ENCODE measurements around the gene BCAR3. TPM values are rescaled to one million over a fixed set of nuclear protein-coding genes. Genes with fewer than 3 reads are reported as not detected.

Gene BCAR3
- total RNA-seq, 4 donors from 2014 or later: 15.9 to 49.6 (median 30.8) TPM

DNA sequence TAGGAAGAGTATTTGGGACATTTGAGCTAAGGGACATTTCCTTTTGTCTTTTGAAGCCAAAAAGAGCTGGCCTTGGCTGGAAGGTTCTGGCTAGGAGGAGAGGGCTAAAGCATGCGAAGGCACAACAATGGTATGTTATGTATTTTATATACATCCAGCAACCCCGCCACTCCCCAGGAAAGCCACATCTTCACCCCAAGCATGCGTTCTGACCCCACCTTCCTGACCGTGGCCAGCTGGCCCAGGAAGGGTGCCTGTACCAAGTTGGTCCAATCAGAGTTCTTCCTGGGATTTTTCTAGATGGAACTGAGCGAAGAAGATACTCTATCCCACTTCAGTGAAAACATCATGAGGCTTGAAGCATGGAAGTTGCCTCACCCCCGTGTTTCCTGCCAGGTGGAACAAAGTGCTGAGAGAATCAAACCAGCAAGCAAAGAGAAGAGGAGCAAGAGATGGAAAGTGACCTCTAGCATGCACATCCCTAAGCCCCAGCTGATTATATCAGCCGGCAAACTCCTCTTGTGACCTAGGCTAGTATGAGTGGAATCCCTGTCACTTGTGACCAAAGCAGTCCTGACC, 82.7 kb downstream of the BCAR3 start:
- Histone ChIP-seq H3K4me3 (no peak overlapping the region), H3K27me3 (no peaks in the 10 kb centered on the region), H3K36me3 (no peaks in the 10 kb centered on the region), H3K9me3 (no peaks in the 10 kb centered on the region), H3K27ac (no peak overlapping the region), H3K4me1 (peaks cover 61% of the 10 kb centered on the region)
- no peak for DNase-seq (ENCODE audit: low spot score in 2 of 2)
- TF ChIP-seq, protein P1, sequence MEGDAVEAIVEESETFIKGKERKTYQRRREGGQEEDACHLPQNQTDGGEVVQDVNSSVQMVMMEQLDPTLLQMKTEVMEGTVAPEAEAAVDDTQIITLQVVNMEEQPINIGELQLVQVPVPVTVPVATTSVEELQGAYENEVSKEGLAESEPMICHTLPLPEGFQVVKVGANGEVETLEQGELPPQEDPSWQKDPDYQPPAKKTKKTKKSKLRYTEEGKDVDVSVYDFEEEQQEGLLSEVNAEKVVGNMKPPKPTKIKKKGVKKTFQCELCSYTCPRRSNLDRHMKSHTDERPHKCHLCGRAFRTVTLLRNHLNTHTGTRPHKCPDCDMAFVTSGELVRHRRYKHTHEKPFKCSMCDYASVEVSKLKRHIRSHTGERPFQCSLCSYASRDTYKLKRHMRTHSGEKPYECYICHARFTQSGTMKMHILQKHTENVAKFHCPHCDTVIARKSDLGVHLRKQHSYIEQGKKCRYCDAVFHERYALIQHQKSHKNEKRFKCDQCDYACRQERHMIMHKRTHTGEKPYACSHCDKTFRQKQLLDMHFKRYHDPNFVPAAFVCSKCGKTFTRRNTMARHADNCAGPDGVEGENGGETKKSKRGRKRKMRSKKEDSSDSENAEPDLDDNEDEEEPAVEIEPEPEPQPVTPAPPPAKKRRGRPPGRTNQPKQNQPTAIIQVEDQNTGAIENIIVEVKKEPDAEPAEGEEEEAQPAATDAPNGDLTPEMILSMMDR (IDR thresholded peaks at IDR 0.05): no peak
- TF ChIP-seq POLR2AphosphoS5 (IDR thresholded peaks at IDR 0.05) (no peak), POLR2A (IDR thresholded peaks at IDR 0.05) (no peak), EP300 (IDR thresholded peaks at IDR 0.05) (no peak)
- WGBS: 82% methylated on average over 7 of the region's 7 CpGs

DNA sequence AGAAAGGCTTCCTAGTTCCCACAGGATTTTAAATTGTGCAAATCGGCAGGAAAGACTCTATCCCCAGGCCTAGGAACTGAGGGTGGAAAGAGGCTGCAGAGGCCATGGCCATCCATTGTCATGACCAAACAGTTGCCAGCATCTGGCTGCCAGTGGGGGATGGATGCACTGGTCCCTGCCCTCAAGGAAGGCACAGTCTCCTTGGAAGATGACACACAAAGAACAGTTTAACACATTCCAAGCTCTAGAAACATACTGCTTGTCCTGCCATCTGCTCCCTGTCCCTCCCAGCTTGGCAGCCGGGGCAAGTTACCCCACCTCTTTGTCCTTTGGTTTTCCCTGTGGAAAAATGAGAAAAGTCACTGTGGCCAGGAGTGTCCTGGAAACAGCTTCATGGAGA, 83.2 kb downstream of the BCAR3 start:
- WGBS: 41% methylated on average over 2 of the region's 2 CpGs
- TF ChIP-seq, protein P1 (IDR thresholded peaks at IDR 0.05): no peak
- TF ChIP-seq POLR2A (IDR thresholded peaks at IDR 0.05) (no peak), EP300 (IDR thresholded peaks at IDR 0.05) (no peak), POLR2AphosphoS5 (IDR thresholded peaks at IDR 0.05) (no peak)
- H3K27ac ChIP-seq: no peak overlapping the region
- no peak for DNase-seq (ENCODE audit: low spot score in 2 of 2)
- H3K4me3 ChIP-seq: no peak overlapping the region
- no peaks in the 10 kb centered on the region for H3K9me3 ChIP-seq
- H3K36me3 ChIP-seq: no peaks in the 10 kb centered on the region
- H3K27me3 ChIP-seq: no peaks in the 10 kb centered on the region
- peaks cover 65% of the 10 kb centered on the region for H3K4me1 ChIP-seq

DNA sequence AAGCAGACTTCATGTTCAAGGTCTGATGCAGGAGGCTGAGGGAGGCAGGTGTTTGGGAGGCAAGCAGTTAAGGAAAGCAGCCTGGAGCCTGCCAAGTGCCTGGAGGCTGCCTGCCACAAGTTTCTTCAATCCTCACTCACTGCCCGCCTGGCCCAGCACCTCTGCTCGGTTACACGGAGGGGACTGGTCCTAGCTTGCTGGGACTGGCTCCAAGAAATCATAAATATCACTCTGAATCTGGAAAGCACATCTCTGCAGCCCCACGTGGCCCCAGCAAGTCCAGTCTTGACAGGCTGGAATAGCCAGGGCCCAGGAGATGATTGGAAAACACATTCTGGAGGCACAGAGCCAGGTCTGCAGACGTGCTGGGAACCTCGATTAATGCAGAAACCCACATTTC, 83.9 kb downstream of the BCAR3 start:
- Histone ChIP-seq H3K27me3 (no peaks in the 10 kb centered on the region), H3K4me3 (no peak overlapping the region), H3K4me1 (peaks cover 71% of the 10 kb centered on the region), H3K9me3 (no peaks in the 10 kb centered on the region), H3K27ac (no peak overlapping the region), H3K36me3 (no peaks in the 10 kb centered on the region)
- 42% methylated on average over 4 of the region's 6 CpGs for WGBS
- no peak for DNase-seq (ENCODE audit: low spot score in 2 of 2)
- TF ChIP-seq POLR2AphosphoS5 (IDR thresholded peaks at IDR 0.05): no peak
- TF ChIP-seq, protein P1 (IDR thresholded peaks at IDR 0.05): no peak
- no peak for TF ChIP-seq EP300 (IDR thresholded peaks at IDR 0.05)
- no peak for TF ChIP-seq POLR2A (IDR thresholded peaks at IDR 0.05)

DNA sequence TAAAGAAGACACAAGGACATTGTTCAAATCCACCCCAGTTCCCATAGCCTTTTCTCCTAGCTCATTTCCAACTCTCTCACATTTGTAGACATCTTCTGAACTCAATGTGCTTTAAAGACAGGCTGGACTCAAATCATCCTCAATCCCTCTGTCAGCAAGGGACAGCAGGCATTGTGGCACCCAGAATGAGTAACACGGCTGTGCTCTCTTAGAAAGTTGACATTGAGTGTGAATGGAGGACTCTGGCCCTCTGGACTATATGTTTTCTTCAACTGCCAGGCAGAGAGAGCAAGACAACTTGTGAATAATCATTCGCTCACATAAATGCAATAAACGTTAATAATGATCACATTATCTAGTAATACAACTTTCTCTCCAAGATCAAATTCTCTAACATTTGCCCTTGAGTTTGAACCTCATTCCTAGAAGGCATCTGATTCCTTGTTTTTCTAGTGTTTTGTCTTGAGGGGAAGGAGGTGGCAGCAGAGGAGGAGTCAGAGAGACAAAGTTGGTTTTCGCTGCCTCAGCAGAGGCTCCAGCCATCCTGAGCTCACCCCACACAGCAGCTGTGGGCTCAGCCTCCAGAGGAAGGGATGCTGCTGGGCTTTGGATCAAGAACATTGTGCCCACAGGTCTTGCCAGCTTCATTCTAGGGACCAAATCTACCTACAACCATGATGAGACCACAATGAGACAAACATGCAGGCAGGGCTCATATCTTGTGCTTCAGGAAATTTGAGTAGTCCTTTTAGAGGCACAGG, 85.1 kb downstream of the BCAR3 start:
- WGBS: 52% methylated on average over 4 of the region's 4 CpGs
- no peak overlapping the region for H3K4me3 ChIP-seq
- TF ChIP-seq EP300 (IDR thresholded peaks at IDR 0.05): no peak
- TF ChIP-seq POLR2AphosphoS5 (IDR thresholded peaks at IDR 0.05): no peak
- TF ChIP-seq, protein P1 (IDR thresholded peaks at IDR 0.05): no peak
- no peak for TF ChIP-seq POLR2A (IDR thresholded peaks at IDR 0.05)
- no peaks in the 10 kb centered on the region for H3K27me3 ChIP-seq
- DNase-seq (ENCODE audit: low spot score in 2 of 2): no peak
- no peaks in the 10 kb centered on the region for H3K36me3 ChIP-seq
- H3K27ac ChIP-seq: no peak overlapping the region
- no peaks in the 10 kb centered on the region for H3K9me3 ChIP-seq
- H3K4me1 ChIP-seq: peaks cover 81% of the 10 kb centered on the region

DNA sequence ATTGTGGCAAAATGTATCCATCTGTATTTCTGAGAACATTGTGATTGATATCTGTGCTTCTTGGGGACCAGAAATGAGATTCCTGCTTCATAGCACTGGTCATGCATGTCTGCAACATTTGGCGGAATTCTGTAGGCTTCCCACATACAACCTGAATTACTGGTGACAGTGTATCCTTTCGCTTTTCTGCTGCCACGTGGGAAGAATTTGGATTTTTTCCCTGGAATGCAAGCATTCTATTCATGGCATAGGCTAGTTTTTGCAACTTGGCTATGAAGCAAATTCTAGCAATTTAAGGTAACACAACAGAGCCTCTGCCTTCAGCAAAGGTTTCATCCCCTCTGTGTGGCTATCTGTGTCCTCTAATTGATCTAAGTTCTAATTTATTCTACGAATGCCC, 85.9 kb downstream of the BCAR3 start:
- Histone ChIP-seq H3K27me3 (no peaks in the 10 kb centered on the region), H3K36me3 (no peaks in the 10 kb centered on the region), H3K4me1 (peaks cover 81% of the 10 kb centered on the region), H3K4me3 (no peak overlapping the region), H3K9me3 (no peaks in the 10 kb centered on the region), H3K27ac (no peak overlapping the region)
- 42% methylated on average over 4 of the region's 4 CpGs for WGBS
- TF ChIP-seq POLR2AphosphoS5 (IDR thresholded peaks at IDR 0.05): no peak
- no peak for TF ChIP-seq POLR2A (IDR thresholded peaks at IDR 0.05)
- no peak for TF ChIP-seq EP300 (IDR thresholded peaks at IDR 0.05)
- TF ChIP-seq, protein P1 (IDR thresholded peaks at IDR 0.05): no peak
- DNase-seq (ENCODE audit: low spot score in 2 of 2): no peak

Data from suprapubic skin (tissue), 4 donors.